ENCODE results near the gene BANF1. TPM values are rescaled to one million over a fixed set of nuclear protein-coding genes. Genes with fewer than 3 reads are reported as not detected.
A peak's percentile ranks its signal among the peaks of the same experiment; 100 is the strongest.

The BANF1 gene
- 219 TPM for polyA plus RNA-seq (2012; ENCODE audit: insufficient read length, low read depth)

GRCh38 chr11:66001942-66002647, at the start of gene BANF1, which contains the start of gene EIF1AD:
BANF1 (plus strand) TSS chr11:66002503; CDS start chr11:66003251, 748 bp downstream.
EIF1AD (minus strand) TSS chr11:66002157; CDS start chr11:66000389, 1,768 bp downstream.
- TF ChIP-seq TAF1 (IDR thresholded peaks at IDR 0.05; ENCODE audit: borderline replicate concordance, insufficient read depth, low read length) (peak; percentile 92; the same call in 1 of the 2 replicates), SIN3A (IDR thresholded peaks at IDR 0.05; ENCODE audit: borderline replicate concordance, insufficient read depth, low read length) (peak; percentile 76), FOXP2 (optimal IDR thresholded peaks at IDR 0.05; ENCODE audit: borderline replicate concordance, extremely low read depth, extremely low read length, insufficient read depth) (peak; percentile 90), POLR2AphosphoS5 (IDR thresholded peaks at IDR 0.05; ENCODE audit: low read depth, low read length) (peak; percentile 78), REST (IDR thresholded peaks at IDR 0.05; ENCODE audit: insufficient read depth in 1 of 2, low read depth in 2 of 2, low read length in 2 of 2) (0 out of 4 replicates have a peak, but pooled peaks of 1 of the 2 experiments have one; percentile 38)

GRCh38 chr11:65953471-65953870, 48.8 kb upstream of the BANF1 start:
- no peak for TF ChIP-seq FOXP2 (optimal IDR thresholded peaks at IDR 0.05; ENCODE audit: borderline replicate concordance, extremely low read depth, extremely low read length, insufficient read depth)
- no peak for TF ChIP-seq POLR2AphosphoS5 (IDR thresholded peaks at IDR 0.05; ENCODE audit: low read depth, low read length)

GRCh38 chr11:65954771-65955170, 47.5 kb upstream of the BANF1 start:
- no peak for TF ChIP-seq SIN3A (IDR thresholded peaks at IDR 0.05; ENCODE audit: borderline replicate concordance, insufficient read depth, low read length)
- TF ChIP-seq FOXP2 (optimal IDR thresholded peaks at IDR 0.05; ENCODE audit: borderline replicate concordance, extremely low read depth, extremely low read length, insufficient read depth): no peak
- TF ChIP-seq TAF1 (IDR thresholded peaks at IDR 0.05; ENCODE audit: borderline replicate concordance, insufficient read depth, low read length): no peak
- no peak for TF ChIP-seq POLR2AphosphoS5 (IDR thresholded peaks at IDR 0.05; ENCODE audit: low read depth, low read length)

- TF ChIP-seq SIN3A (IDR thresholded peaks at IDR 0.05; ENCODE audit: borderline replicate concordance, insufficient read depth, low read length) (no peak), REST (IDR thresholded peaks at IDR 0.05; ENCODE audit: insufficient read depth in 1 of 2, low read depth in 2 of 2, low read length in 2 of 2) (no peak), FOXP2 (optimal IDR thresholded peaks at IDR 0.05; ENCODE audit: borderline replicate concordance, extremely low read depth, extremely low read length, insufficient read depth) (no peak), POLR2AphosphoS5 (IDR thresholded peaks at IDR 0.05; ENCODE audit: low read depth, low read length) (no peak), TAF1 (IDR thresholded peaks at IDR 0.05; ENCODE audit: borderline replicate concordance, insufficient read depth, low read length) (no peak)
Measured at GRCh38 chr11:65958291-65958690, 44.0 kb upstream of the BANF1 start.

- TF ChIP-seq SIN3A (IDR thresholded peaks at IDR 0.05; ENCODE audit: borderline replicate concordance, insufficient read depth, low read length) (no peak), REST (IDR thresholded peaks at IDR 0.05; ENCODE audit: insufficient read depth in 1 of 2, low read depth in 2 of 2, low read length in 2 of 2) (no peak), TAF1 (IDR thresholded peaks at IDR 0.05; ENCODE audit: borderline replicate concordance, insufficient read depth, low read length) (no peak), POLR2AphosphoS5 (IDR thresholded peaks at IDR 0.05; ENCODE audit: low read depth, low read length) (no peak), FOXP2 (optimal IDR thresholded peaks at IDR 0.05; ENCODE audit: borderline replicate concordance, extremely low read depth, extremely low read length, insufficient read depth) (no peak)
Measured at GRCh38 chr11:65958774-65959420, 43.4 kb upstream of the BANF1 start.

Data from PFSK-1 (cell line).